Stimulated activated CD4-positive, alpha-beta T cell treated with anti-CD3 and anti-CD28 coated beads, Interleukin-15, amount 100 ng/mL, for 1 hour (primary cell): ENCODE measurements around the gene PEMT.

Experiments used
- DNase-seq, 2 donors: peaks; one replicate each; pipeline ENCODE4 v3.0.0-alpha.2; 2020; ENCODE audit warnings: low read depth in 1 of 2, low spot score in 1 of 2

Gene PEMT

DNA sequence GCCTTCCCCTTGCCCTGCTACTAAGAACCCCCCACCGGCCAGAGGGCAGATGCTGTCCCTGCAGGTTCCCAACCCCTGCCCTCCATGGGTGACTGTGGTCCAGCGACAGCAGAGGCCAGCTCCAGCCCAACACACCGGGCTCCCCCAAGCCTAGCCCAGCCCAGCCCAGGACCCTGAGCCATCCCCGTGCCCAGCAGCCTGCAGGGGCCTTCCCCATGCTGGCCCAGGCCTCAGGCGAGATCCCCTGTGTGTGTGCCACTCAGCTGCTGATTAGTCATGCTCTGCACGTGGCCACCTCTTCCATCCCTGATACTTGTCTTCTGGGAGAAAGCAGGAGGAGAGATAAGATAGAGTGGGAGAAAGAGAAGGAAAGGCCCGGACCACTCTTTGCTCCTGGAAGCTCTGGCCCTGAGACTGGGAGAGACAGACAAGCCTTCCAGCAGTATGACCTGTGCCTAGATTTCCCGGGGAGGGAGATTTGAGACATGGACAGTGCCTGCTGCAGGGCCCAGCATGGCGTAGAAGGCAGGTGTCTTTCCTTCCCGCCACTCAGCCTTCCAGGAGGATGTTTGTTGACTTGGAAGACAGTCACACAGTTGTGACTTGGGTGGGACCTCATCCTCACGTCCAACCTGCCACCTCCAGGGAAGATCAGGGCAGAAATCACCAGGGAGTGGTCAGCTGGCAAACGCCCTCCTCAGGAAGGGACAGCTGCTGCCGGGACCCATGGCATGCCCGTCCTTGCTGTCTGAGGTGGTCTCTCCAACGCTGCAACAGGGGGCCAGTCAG, 54.0 kb downstream of the PEMT start:
- DNase-seq: no peak

GRCh38 chr17:17536702-17537101, 54.8 kb downstream of the PEMT start:
- no peak for DNase-seq

GRCh38 chr17:17535957-17536356, 55.6 kb downstream of the PEMT start:
- DNase-seq: no peak

- DNase-seq: no peak
Observed at GRCh38 chr17:17533901-17534441, 57.5 kb downstream of the PEMT start.

GRCh38 chr17:17532991-17533390, 58.5 kb downstream of the PEMT start:
- no peak for DNase-seq

GRCh38 chr17:17531156-17531555, 60.4 kb downstream of the PEMT start:
- DNase-seq: no peak

DNA sequence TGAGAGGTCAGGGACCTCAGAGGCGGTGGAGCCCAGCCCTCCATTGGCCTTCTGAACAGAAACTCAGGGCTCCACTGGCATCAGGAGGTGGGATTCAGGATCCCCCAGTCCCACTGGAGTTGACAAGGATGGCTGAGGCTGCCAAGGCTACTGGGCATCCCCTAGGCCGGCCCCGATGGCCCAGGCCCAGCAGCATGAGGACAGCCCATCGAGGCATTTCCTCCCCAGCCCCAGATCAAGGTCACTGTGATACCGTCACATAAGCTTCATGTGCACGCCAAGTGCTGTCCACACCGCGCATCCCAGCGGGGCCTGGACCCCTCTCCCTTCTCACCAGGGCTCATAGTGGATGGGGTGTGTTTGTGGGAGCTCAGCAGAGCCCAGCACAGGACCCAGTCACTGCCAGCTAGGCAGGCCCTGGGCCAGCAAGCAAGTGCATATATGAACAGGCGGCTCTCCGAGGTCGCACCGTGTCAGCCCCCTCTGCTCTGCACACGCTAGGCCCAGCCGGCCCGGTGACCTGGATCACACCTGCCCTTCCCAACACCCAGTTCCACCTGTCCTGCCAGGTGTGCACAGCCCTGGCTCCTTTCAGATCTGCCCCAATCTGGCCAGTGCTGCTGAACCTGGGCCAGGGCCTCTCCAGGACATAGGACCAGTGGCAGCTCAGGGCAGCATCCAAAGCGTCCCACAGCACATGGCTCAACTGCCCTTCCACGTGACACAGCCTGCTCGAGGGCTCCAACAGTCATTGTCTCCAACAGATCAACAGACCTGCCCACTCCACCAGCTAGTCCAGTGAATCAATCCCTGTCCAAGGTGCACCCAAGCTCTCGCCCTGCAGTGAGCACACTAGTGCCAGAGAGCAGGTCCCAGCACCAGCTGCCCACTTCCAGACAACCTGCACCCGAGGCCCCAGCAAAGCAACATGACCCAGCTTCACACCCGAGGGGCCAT, 62.5 kb downstream of the PEMT start:
- DNase-seq: no peak

GRCh38 chr17:17527956-17528500, 63.5 kb downstream of the PEMT start:
- no peak for DNase-seq

DNA sequence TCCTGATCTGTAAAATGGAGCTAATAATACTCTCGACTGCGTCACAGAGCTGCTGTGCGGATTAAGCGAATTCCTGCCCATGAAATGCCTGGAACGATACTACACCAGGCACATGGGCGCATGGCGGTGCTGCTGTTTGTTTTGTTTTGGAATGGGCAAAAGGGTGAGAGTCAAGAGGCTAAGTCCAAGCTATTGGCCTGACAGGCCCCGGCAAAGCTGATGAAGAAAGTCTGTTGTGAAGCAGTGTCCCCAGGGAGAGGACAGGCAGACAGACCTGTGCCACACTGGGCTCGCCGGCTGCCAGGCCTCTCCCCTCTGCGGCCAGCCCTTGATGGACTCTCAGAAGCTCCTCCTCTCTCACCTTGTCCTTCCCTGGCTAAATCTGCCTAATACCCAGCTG, 64.0 kb downstream of the PEMT start:
- DNase-seq: no peak

GRCh38 chr17:17526369-17526768, 65.1 kb downstream of the PEMT start:
- DNase-seq: no peak

DNA sequence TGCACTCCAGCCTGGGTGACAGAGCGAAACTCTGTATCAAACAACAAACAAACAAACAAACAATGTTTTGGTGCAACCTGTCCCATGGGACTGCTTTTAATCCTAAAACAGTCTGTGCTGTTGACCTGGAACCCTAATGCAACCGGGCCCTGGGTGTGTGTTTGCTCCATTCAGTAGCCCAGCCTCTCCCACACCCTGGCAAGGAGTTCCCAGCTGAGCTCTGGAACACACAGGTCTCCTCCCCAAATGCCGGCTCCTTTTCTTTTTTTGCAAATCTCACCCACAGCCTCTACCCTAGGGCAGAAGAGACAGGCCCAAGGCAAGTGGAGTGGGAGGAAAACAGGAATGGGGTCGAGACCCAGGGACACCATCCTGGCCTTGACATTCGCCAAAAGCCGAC, 65.6 kb downstream of the PEMT start:
- no peak for DNase-seq

DNA sequence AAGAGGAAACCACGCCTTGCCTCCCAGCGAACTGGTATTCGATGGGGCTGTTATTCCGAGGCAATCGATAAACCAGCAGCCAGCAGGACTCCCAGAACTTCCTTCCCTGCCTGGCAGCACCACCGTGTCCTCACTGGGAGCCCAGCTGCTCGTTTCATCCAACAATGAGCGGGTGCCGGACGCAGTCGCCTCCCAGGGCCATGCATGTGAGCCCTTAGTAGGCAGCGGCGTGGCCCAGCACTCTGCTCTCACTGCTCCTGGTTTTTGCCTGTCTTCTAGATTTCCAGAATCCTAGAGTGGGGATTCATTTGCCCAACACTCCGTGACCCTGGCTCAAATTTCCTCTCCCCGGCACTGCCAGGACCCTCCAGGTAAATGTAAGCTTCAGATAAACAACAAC, 66.2 kb downstream of the PEMT start:
- DNase-seq: no peak

DNA sequence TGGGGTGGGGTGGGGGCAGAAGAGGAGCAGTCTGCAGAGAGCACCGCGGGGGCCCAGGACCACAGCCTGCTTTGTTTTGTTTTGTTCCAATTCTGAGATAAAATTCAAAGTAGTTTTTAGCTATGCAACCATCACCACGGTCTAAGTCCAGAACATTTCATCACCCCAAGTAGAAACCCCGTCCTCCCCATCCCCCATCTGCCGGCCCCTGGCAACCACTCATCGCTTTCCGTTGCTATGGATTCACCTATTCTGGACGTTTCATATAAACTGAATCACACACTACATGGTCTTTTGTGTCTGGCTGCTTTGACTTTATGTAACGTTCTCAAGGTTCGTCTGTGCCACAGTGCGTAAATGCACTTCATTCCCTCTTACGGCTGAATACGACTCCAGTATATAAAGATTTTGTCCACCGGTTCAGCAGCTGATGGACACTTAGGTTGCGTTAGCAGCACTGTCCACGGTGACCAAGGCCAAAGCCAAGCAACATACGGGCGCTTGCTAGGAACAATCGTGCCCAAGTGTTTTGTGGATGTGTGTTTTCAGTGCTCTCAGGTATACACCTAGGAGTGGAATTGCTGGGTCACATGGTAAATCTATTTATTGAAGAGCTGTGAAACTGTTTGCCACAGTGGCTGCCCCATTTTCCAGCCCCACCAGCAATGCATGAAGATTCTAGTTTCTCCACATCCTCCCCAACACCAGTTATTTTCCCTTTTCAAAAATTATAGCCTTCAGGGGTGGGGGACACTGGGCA, 67.6 kb downstream of the PEMT start:
- no peak for DNase-seq

- DNase-seq: no peak
Observed at GRCh38 chr17:17523001-17523730, 68.3 kb downstream of the PEMT start.

DNA sequence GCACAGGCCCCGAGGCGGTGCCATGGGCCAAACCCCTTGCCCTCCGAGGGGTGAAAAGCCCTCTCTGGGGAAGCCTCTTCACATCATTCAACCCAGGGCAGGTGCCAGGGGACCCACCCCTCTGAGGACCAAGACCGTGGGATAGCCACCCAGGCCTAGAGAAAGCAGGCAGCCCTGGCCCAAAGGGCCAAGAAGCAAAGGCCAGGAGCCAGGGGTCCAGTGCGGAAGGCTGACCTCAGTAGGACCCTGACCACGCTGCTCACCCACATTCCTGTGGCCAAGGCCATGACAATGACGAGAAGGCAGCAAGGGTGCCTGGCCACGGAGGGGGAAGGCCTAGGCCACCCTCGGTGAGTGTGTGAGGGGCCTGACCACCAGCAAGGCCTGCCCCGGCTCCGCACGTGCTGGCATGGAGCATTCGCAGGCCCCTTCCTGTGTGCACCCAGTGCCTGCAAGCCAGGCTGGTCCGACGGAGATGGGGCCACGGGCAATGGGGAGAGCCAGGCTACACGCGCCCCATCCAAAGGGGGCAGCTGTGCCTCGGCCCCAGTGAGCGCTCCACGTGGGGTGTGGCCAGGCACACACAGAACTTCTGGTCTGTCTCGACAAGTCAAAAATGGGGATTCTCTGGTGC, 70.8 kb downstream of the PEMT start:
- DNase-seq: no peak

DNA sequence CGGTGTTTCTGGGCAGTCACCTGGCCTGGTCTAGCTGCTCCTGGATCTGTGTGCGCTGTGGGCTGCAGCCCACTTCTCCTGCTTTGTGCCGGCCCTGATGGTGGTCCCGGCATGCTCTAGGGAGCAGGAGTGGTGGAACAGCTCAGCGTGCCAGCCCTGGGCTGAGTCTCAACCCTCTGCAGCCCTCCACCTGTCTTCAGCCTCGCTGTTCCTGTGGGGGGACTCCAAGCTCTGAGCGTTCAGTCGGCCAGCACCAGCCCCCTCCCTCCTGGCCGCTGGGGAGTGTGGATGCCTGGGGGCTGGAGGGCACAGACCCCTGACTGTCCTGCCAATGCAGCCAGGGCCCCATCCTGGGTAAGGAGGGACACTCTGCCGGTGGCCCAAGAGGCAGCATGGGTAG, 71.6 kb downstream of the PEMT start:
- no peak for DNase-seq

GRCh38 chr17:17518951-17519350, 72.6 kb downstream of the PEMT start:
- DNase-seq: no peak

DNA sequence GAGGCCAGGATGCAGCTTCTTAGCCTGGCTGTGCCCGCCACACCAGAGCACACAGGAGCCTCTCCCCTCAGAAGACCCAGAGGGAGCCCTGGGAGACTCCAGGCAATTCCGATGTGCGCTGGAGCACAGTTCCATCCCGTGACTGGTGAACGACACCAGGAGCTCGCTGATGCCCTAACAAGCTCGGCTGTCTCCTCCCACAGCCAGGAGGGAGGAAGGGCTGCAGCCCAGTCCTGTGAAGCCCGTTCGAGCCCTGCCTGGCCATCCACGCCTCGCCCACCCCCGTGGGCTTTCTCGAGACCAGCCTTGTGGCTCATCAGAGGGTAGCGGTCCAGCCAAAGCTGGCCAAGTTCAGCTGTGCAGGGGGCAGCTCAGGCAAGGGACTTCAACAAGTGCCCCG, 73.5 kb downstream of the PEMT start:
- DNase-seq: no peak

GRCh38 chr17:17516941-17517720, 74.4 kb downstream of the PEMT start:
- DNase-seq: no peak
